OCI-LY7 (cell line): ENCODE measurements around the gene CHST11. TPM values are rescaled to one million over a fixed set of nuclear protein-coding genes. Genes with fewer than 3 reads are reported as not detected.
A peak's percentile ranks its signal among the peaks of the same experiment; 100 is the strongest.

Experiments
- BruUV-seq: library from RNA; stranded (reverse); fragments of 400-500 nt; replicated peaks from 2 replicates; lab custom pipeline; 2021; lab: Mats Ljungman, UMichigan
- CTCF ChIA-PET: fragments of 300-600 bp; sonication (Branson Sonifier 250); formaldehyde crosslinking; loops from one replicate; lab custom pipeline; 2022; ENCODE audit warnings: antibody characterized with exemption; ENCODE audit not compliant: unreplicated experiment; lab: Charles Lee
- POLR2A ChIA-PET: fragments of 300-600 bp; sonication (Branson Sonifier 250); formaldehyde crosslinking; loops from one replicate; lab custom pipeline; 2022; ENCODE audit warnings: antibody characterized with exemption; lab: Charles Lee
- DNase-seq: peaks from one replicate; pipeline ENCODE4 v3.0.0-alpha.2; 2015; ENCODE audit warnings: low spot score
- H2AFZ ChIP-seq: fragments of 200-600 bp; sonication (generic), shearing (Covaris generic); 2 replicates; pipeline ENCODE4 v1.6.1; 2014; ENCODE audit warnings: mild to moderate bottlenecking, antibody characterized with exemption, low read length, moderate library complexity
- H3K27ac ChIP-seq: fragments of 200-600 bp; sonication (generic); 2 replicates; pipeline ENCODE4 v1.5.1; 2014; ENCODE audit warnings: mixed run types, low read depth, mild to moderate bottlenecking, moderate library complexity, low read length, inconsistent platforms; ENCODE audit not compliant: poor library complexity, severe bottlenecking
- H3K36me3 ChIP-seq: fragments of 200-600 bp; sonication (generic); 2 replicates; pipeline ENCODE4 v1.6.1; 2014; ENCODE audit warnings: mild to moderate bottlenecking, antibody characterized with exemption, low read length, moderate library complexity, mixed read lengths; ENCODE audit not compliant: insufficient read depth
- H3K4me1 ChIP-seq: fragments of 200-600 bp; sonication (generic); 2 replicates; pipeline ENCODE4 v1.5.1; 2014; ENCODE audit warnings: mild to moderate bottlenecking, low read length; ENCODE audit not compliant: insufficient read depth, poor library complexity, severe bottlenecking
- H3K4me2 ChIP-seq: fragments of 200-600 bp; sonication (generic); 2 replicates; pipeline ENCODE4 v1.6.1; 2014; ENCODE audit warnings: mild to moderate bottlenecking, low read length
- H3K4me3 ChIP-seq: fragments of 200-600 bp; sonication (generic); 2 replicates; pipeline ENCODE4 v1.5.1; 2014; ENCODE audit warnings: mild to moderate bottlenecking, low read depth, low read length; ENCODE audit not compliant: poor library complexity, severe bottlenecking
- H3K79me2 ChIP-seq: fragments of 200-600 bp; sonication (generic); 2 replicates; pipeline ENCODE4 v1.6.1; 2016; ENCODE audit warnings: low read depth, mild to moderate bottlenecking, low read length, moderate library complexity, mixed read lengths; ENCODE audit not compliant: insufficient read depth
- H3K9me2 ChIP-seq: fragments of 200-600 bp; sonication (generic); 2 replicates; pipeline ENCODE4 v1.6.1; 2016; ENCODE audit warnings: mild to moderate bottlenecking, low read length, mixed read lengths; ENCODE audit not compliant: insufficient read depth
- H3K9me3 ChIP-seq: fragments of 200-600 bp; sonication (generic); 2 replicates; pipeline ENCODE4 v1.6.1; 2014; ENCODE audit warnings: mild to moderate bottlenecking, mixed run types, low read length, mixed read lengths
- H4K20me1 ChIP-seq: fragments of 200-600 bp; sonication (generic); 2 replicates; pipeline ENCODE4 v1.6.1; 2014; ENCODE audit warnings: mild to moderate bottlenecking, antibody characterized with exemption, low read length, moderate library complexity, mixed read lengths; ENCODE audit not compliant: insufficient read depth
- CTCF ChIP-seq: fragments of 200-600 bp; sonication (generic); conservative IDR thresholded peaks from 2 replicates; pipeline ENCODE4 v1.5.1; 2014; ENCODE audit warnings: mild to moderate bottlenecking, antibody characterized with exemption, low read length, moderate library complexity, mixed read lengths
- EZH2phosphoT487 ChIP-seq: fragments of 200-600 bp; sonication (generic); IDR thresholded peaks from 2 replicates; pipeline ENCODE4 v1.6.1; 2018; ENCODE audit warnings: low read depth, borderline replicate concordance, mild to moderate bottlenecking, mixed run types, antibody characterized with exemption, low read length, moderate library complexity, mixed read lengths
- intact Hi-C: fragments of 100-400 bp; cut with micrococcal nuclease; formaldehyde crosslinking; loops from one replicate; pipeline ENCODE4 v1.10.0; 2022; ENCODE audit not compliant: unreplicated experiment
- total RNA-seq, 2 experiments: library from RNA; depleted of rRNA in 1 of 2; stranded (reverse); fragments of >200 nt in 1 of 2; shearing (Covaris generic) in 1 of 2; gene quantifications; 2 replicates each; pipeline ENCODE4 v1.2.3, GENCODE V29; 2014 to 2022

The CHST11 gene
- total RNA-seq, 2 experiments from 2014 or later = 15.2 to 41.6 TPM

- Histone ChIP-seq H3K9me3 (no peaks in the 10 kb centered on the region), H3K4me3 (no peak overlapping the region), H4K20me1 (no peaks in the 10 kb centered on the region), H3K27ac (no peak overlapping the region), H3K36me3 (no peaks in the 10 kb centered on the region), H3K4me1 (peaks cover 36% of the 10 kb centered on the region), H3K4me2 (0 out of 2 replicates have a peak overlapping the region, but pooled peaks have one; percentile 1), H2AFZ (no peak overlapping the region), H3K9me2 (no peaks in the 10 kb centered on the region), H3K79me2 (no peaks in the 10 kb centered on the region)
- intact Hi-C loops = loop anchor here (5.0 kb wide), 1 partner anchor 301 kb away; no protein-coding TSS in a partner anchor
- CTCF ChIA-PET = no interaction called here
- BruUV-seq = no TSS peak
- POLR2A ChIA-PET = no interaction called here
- TF ChIP-seq EZH2phosphoT487 = no peak
- TF ChIP-seq CTCF = no peak
- DNase-seq = peak; percentile 30
Observed at GRCh38 chr12:104682790-104683279, 226.1 kb downstream of the CHST11 start.

- no peak for DNase-seq
- Histone ChIP-seq H4K20me1 (no peaks in the 10 kb centered on the region), H3K27ac (no peak overlapping the region), H2AFZ (no peak overlapping the region), H3K4me1 (peaks cover 27% of the 10 kb centered on the region), H3K36me3 (no peaks in the 10 kb centered on the region), H3K9me3 (no peaks in the 10 kb centered on the region), H3K79me2 (no peaks in the 10 kb centered on the region), H3K4me3 (no peak overlapping the region), H3K4me2 (no peak overlapping the region), H3K9me2 (no peaks in the 10 kb centered on the region)
- intact Hi-C loops = loop anchor here (5.0 kb wide), 1 partner anchor 302 kb away; no protein-coding TSS in a partner anchor
- ChIA-PET CTCF (no interaction called here), POLR2A (no interaction called here)
- TF ChIP-seq EZH2phosphoT487 (no peak), CTCF (no peak)
- BruUV-seq = no TSS peak
Observed at GRCh38 chr12:104683831-104684503, 227.2 kb downstream of the CHST11 start.

DNA sequence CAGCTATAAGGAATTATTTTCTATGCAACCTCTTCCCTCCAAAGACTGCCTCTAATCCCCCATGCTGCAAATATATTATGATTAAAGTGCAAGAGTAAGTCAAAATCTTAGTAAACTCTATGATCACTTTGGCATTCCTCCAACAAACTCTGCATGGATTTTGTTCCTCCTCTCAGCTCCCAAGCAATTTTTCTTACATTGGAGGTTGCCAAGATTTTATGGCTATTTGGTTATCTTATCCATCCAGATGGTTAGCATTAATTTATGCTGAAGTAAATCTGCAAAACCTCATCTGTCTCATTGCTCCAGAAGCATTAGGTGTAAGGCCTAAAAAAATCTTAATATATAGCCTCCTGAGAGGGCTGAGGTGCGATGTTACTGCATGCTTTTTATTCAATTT is 228.1 kb downstream of the CHST11 start:
- Histone ChIP-seq H2AFZ (no peak overlapping the region), H3K27ac (no peak overlapping the region), H3K4me2 (no peak overlapping the region), H3K79me2 (no peaks in the 10 kb centered on the region), H3K9me2 (no peaks in the 10 kb centered on the region), H3K4me3 (no peak overlapping the region), H3K9me3 (no peaks in the 10 kb centered on the region), H3K4me1 (peaks cover 20% of the 10 kb centered on the region), H4K20me1 (no peaks in the 10 kb centered on the region), H3K36me3 (no peaks in the 10 kb centered on the region)
- ChIA-PET POLR2A (no interaction called here), CTCF (no interaction called here)
- BruUV-seq = no TSS peak
- TF ChIP-seq CTCF = no peak
- no peak for TF ChIP-seq EZH2phosphoT487
- intact Hi-C loops = loop anchor here (5.0 kb wide), 1 partner anchor 303 kb away; no protein-coding TSS in a partner anchor
- no peak for DNase-seq
